H9 (cell line): Measurements from ENCODE around the gene RALGAPA2. TPM values are rescaled to one million over a fixed set of nuclear protein-coding genes. Genes with fewer than 3 reads are reported as not detected.

Source experiments
- DNase-seq: peaks from one replicate; pipeline ENCODE4 v3.0.0-alpha.2; 2017
- H2AFZ ChIP-seq: one replicate; pipeline ENCODE4 v1.6.1; 2013; ENCODE audit warnings: mild to moderate bottlenecking, low read length, control low read depth, moderate library complexity
- H2AK5ac ChIP-seq: 2 replicates; pipeline ENCODE4 v1.6.1; 2013; ENCODE audit warnings: low read length, control low read depth, mixed read lengths; ENCODE audit not compliant: insufficient read length
- H2BK120ac ChIP-seq: one replicate; pipeline ENCODE4 v1.6.1; 2013; ENCODE audit warnings: low read depth, mild to moderate bottlenecking, low read length, control low read depth, inconsistent platforms; ENCODE audit not compliant: poor library complexity, severe bottlenecking
- H2BK12ac ChIP-seq: 2 replicates; pipeline ENCODE4 v1.6.1; 2013; ENCODE audit warnings: low read length, control low read depth, mixed read lengths, low read depth; ENCODE audit not compliant: insufficient read length
- H2BK15ac ChIP-seq: 2 replicates; pipeline ENCODE4 v1.6.1; 2013; ENCODE audit warnings: low read depth, low read length, control low read depth
- H2BK20ac ChIP-seq: one replicate; pipeline ENCODE4 v1.6.1; 2013; ENCODE audit warnings: low read depth, mild to moderate bottlenecking, low read length, control low read depth, inconsistent platforms; ENCODE audit not compliant: poor library complexity, severe bottlenecking
- H2BK5ac ChIP-seq: 2 replicates; pipeline ENCODE4 v1.6.1; 2013; ENCODE audit warnings: low read length, control low read depth, mixed read lengths; ENCODE audit not compliant: insufficient read length
- H3K14ac ChIP-seq: 2 replicates; pipeline ENCODE4 v1.6.1; 2013; ENCODE audit warnings: low read length, control low read depth; ENCODE audit not compliant: insufficient read depth
- H3K18ac ChIP-seq: 2 replicates; pipeline ENCODE4 v1.6.1; 2013; ENCODE audit warnings: low read depth, mild to moderate bottlenecking, mixed read lengths, low read length, control low read depth; ENCODE audit not compliant: insufficient read length
- H3K23ac ChIP-seq: 2 replicates; pipeline ENCODE4 v1.6.1; 2013; ENCODE audit warnings: low read length, control low read depth, mixed read lengths, low read depth; ENCODE audit not compliant: insufficient read length
- H3K23me2 ChIP-seq: 2 replicates; pipeline ENCODE4 v1.6.1; 2013; ENCODE audit warnings: low read depth, mild to moderate bottlenecking, mixed read lengths, low read length, control low read depth; ENCODE audit not compliant: insufficient read length, poor library complexity, severe bottlenecking
- H3K27ac ChIP-seq: 2 replicates; pipeline ENCODE4 v1.5.1; 2013; ENCODE audit warnings: low read length, control low read depth, mixed read lengths, low read depth; ENCODE audit not compliant: insufficient read length
- H3K27me3 ChIP-seq: 2 replicates; pipeline ENCODE4 v1.6.1; 2013; ENCODE audit warnings: low read length, control low read depth, inconsistent platforms; ENCODE audit not compliant: insufficient read depth
- H3K4ac ChIP-seq: 2 replicates; pipeline ENCODE4 v1.6.1; 2013; ENCODE audit warnings: low read depth, mild to moderate bottlenecking, control low read depth, inconsistent platforms, low read length, moderate library complexity
- H3K4me1 ChIP-seq: 2 replicates; pipeline ENCODE4 v1.6.1; 2013; ENCODE audit warnings: low read length, control low read depth, inconsistent platforms; ENCODE audit not compliant: insufficient read depth
- H3K4me2 ChIP-seq: 2 replicates; pipeline ENCODE4 v1.6.1; 2013; ENCODE audit warnings: low read length, control low read depth, mixed read lengths; ENCODE audit not compliant: insufficient read length, insufficient read depth
- H3K56ac ChIP-seq: 2 replicates; pipeline ENCODE4 v1.6.1; 2013; ENCODE audit warnings: low read depth, mild to moderate bottlenecking, mixed read lengths, low read length, control low read depth; ENCODE audit not compliant: insufficient read length
- H3K79me1 ChIP-seq: 2 replicates; pipeline ENCODE4 v1.6.1; 2013; ENCODE audit warnings: low read depth, mild to moderate bottlenecking, moderate library complexity, low read length, control low read depth, inconsistent platforms; ENCODE audit not compliant: insufficient read depth, poor library complexity, severe bottlenecking
- H3K79me2 ChIP-seq: 2 replicates; pipeline ENCODE4 v1.6.1; 2013; ENCODE audit warnings: low read length, control low read depth, inconsistent platforms; ENCODE audit not compliant: insufficient read depth
- H3K9ac ChIP-seq: 2 replicates; pipeline ENCODE4 v1.6.1; 2013; ENCODE audit warnings: low read length, control low read depth, mixed read lengths; ENCODE audit not compliant: insufficient read length; ENCODE audit errors: extremely low read depth
- H3K9me3 ChIP-seq: one replicate; pipeline ENCODE4 v1.6.1; 2013; ENCODE audit warnings: low read depth, low read length, inconsistent platforms; ENCODE audit not compliant: control insufficient read depth
- H3T11ph ChIP-seq: one replicate; pipeline ENCODE4 v1.6.1; 2013; ENCODE audit warnings: mild to moderate bottlenecking, low read length, control low read depth, inconsistent platforms
- H4K20me1 ChIP-seq: one replicate; pipeline ENCODE4 v1.6.1; 2013; ENCODE audit not compliant: control insufficient read depth, insufficient read length, insufficient read depth
- H4K5ac ChIP-seq: 2 replicates; pipeline ENCODE4 v1.6.1; 2013; ENCODE audit warnings: low read depth, mild to moderate bottlenecking, mixed read lengths, low read length, control low read depth; ENCODE audit not compliant: insufficient read length
- H4K8ac ChIP-seq: replicated peaks from 2 replicates; pipeline ENCODE4 v1.6.1; 2013; ENCODE audit warnings: low read length, control low read depth, mixed read lengths, low read depth; ENCODE audit not compliant: insufficient read length
- H4K91ac ChIP-seq: 2 replicates; pipeline ENCODE4 v1.6.1; 2013; ENCODE audit warnings: low read depth, mild to moderate bottlenecking, moderate library complexity, mixed read lengths, low read length, control low read depth; ENCODE audit not compliant: insufficient read length
- H3K27ac Mint-ChIP-seq, 3 experiments: 2 replicates in 2 of 3; 3 replicates in 1 of 3; pipeline ENCODE4 v1.8.0; 2020 to 2021; ENCODE audit warnings: mixed read lengths in 3 of 3, mild to moderate bottlenecking in 1 of 3, moderate library complexity in 1 of 3
- H3K27me3 Mint-ChIP-seq: 2 replicates; pipeline ENCODE4 v1.8.0; 2021; ENCODE audit warnings: low read depth, mild to moderate bottlenecking, moderate library complexity, mixed read lengths
- H3K36me3 Mint-ChIP-seq, 3 experiments: 2 replicates in 2 of 3; 3 replicates in 1 of 3; pipeline ENCODE4 v1.8.0; 2020 to 2021; ENCODE audit warnings: low read depth in 3 of 3, mixed read lengths in 3 of 3; ENCODE audit not compliant: insufficient read depth in 1 of 3
- H3K4me1 Mint-ChIP-seq, 2 experiments: 2 replicates each; pipeline ENCODE4 v1.8.0; 2020; ENCODE audit warnings: mixed read lengths in 2 of 2
- H3K4me3 Mint-ChIP-seq, 2 experiments: 2 replicates in 1 of 2; 3 replicates in 1 of 2; pipeline ENCODE4 v1.8.0; 2020 to 2021; ENCODE audit warnings: mild to moderate bottlenecking in 2 of 2, mixed read lengths in 2 of 2, moderate library complexity in 1 of 2
- H3K9me3 Mint-ChIP-seq, 2 experiments: 2 replicates in 1 of 2; 3 replicates in 1 of 2; pipeline ENCODE4 v1.8.0; 2020; ENCODE audit warnings: mild to moderate bottlenecking in 2 of 2, mixed read lengths in 2 of 2, moderate library complexity in 1 of 2
- WGBS: extraction: QIAGEN DNeasy Blood & Tissue Kit; methylation state at CpG from one replicate; pipeline ENCODE4 v1.1.7; 2013; ENCODE audit warnings: missing lambda C conversion rate, low lambda C conversion rate, mixed read lengths; ENCODE audit not compliant: insufficient read length; ENCODE audit errors: extremely low coverage; 5-methylcytosine and 5-hydroxymethylcytosine counted together
- total RNA-seq: library from RNA; stranded (reverse); gene quantifications from 2 replicates; pipeline ENCODE4 v1.2.1, GENCODE V29; 2021
- TF ChIP-seq, protein P1 (sequence below): fragments of 200-600 bp; sonication (generic); conservative IDR thresholded peaks from 3 replicates; pipeline ENCODE4 v1.8.0; 2021; ENCODE audit warnings: antibody characterized with exemption, mild to moderate bottlenecking

RALGAPA2 gene
- total RNA-seq, 1 experiment from 2014 or later = 16.6 TPM

DNA sequence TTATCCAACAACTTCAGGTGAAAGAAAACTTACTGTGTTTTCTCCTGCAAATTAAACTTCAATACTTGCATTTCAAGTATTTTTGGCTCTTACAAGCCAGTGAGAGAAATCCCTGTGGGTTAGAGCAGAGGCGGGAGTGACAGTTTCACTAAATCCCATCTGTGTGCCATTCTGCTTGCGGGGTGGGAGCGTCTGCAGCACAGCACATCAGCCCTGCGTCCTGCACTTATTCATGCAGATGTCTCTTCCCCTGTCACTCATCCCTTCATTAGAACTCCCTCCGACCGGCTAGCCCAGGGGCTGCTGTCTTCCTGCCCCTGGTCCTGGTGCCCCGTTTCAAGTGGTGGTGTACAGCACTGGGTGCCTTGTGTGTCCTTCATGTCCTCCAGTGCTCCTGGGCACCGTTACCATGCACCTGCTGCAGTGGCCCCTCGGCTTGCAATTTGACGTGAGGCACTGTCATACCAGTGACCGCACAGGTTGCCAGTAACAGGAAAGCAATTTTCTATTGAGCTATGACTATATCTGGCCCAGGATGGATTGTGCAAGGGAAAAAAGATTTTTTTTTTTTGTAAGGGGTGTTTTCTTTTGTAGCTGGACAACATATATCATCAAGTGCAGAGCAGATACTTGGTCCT is 285.1 kb downstream of the RALGAPA2 start:
- Histone ChIP-seq H4K5ac (no peak overlapping the region), H3K9ac (no peak overlapping the region), H2BK15ac (no peak overlapping the region), H3T11ph (no peak overlapping the region), H3K4me2 (no peak overlapping the region), H3K79me2 (no peaks in the 10 kb centered on the region), H3K23me2 (no peaks in the 10 kb centered on the region), H3K27me3 (no peaks in the 10 kb centered on the region), H3K27ac (no peak overlapping the region), H3K9me3 (no peaks in the 10 kb centered on the region), H2AK5ac (no peak overlapping the region), H3K79me1 (no peaks in the 10 kb centered on the region), H3K18ac (no peak overlapping the region), H3K56ac (no peak overlapping the region), H4K91ac (no peak overlapping the region), H3K4ac (no peak overlapping the region), H4K8ac (no peak overlapping the region), H4K20me1 (no peaks in the 10 kb centered on the region), H2BK120ac (no peak overlapping the region), H3K23ac (no peak overlapping the region), H2BK20ac (no peak overlapping the region), H3K4me1 (no peaks in the 10 kb centered on the region), H2BK12ac (no peak overlapping the region), H2BK5ac (no peak overlapping the region), H3K14ac (no peak overlapping the region), H2AFZ (no peak overlapping the region)
- no peaks in the 10 kb centered on the region for H3K36me3 Mint-ChIP-seq
- no peak for DNase-seq
- TF ChIP-seq, protein P1, sequence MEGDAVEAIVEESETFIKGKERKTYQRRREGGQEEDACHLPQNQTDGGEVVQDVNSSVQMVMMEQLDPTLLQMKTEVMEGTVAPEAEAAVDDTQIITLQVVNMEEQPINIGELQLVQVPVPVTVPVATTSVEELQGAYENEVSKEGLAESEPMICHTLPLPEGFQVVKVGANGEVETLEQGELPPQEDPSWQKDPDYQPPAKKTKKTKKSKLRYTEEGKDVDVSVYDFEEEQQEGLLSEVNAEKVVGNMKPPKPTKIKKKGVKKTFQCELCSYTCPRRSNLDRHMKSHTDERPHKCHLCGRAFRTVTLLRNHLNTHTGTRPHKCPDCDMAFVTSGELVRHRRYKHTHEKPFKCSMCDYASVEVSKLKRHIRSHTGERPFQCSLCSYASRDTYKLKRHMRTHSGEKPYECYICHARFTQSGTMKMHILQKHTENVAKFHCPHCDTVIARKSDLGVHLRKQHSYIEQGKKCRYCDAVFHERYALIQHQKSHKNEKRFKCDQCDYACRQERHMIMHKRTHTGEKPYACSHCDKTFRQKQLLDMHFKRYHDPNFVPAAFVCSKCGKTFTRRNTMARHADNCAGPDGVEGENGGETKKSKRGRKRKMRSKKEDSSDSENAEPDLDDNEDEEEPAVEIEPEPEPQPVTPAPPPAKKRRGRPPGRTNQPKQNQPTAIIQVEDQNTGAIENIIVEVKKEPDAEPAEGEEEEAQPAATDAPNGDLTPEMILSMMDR = no peak
- no peaks in the 10 kb centered on the region for H3K27me3 Mint-ChIP-seq
- H3K27ac Mint-ChIP-seq = no peak overlapping the region; a peak in 1 of 7 replicates
- WGBS = no CpG with 5 or more reads among the region's 11 CpGs
- no peaks in the 10 kb centered on the region for H3K9me3 Mint-ChIP-seq
- peaks cover 7 to 9% of the 10 kb centered on the region in 2 experiments for H3K4me1 Mint-ChIP-seq
- no peak overlapping the region for H3K4me3 Mint-ChIP-seq
